Right lung (tissue), 5 donors: ENCODE data around the gene BIN2. TPM values are rescaled to one million over a fixed set of nuclear protein-coding genes. Genes with fewer than 3 reads are reported as not detected.

Source experiments
- polyA plus RNA-seq, 5 donors: library from polyadenylated mRNA; unstranded; fragments of 120-200 nt; gene quantifications; one replicate each; pipeline versions ENCODE4 v1.2.1 to v1.2.3, GENCODE V29; 2013; ENCODE audit warnings: inconsistent platforms in 1 of 5, low replicate concordance in 1 of 5; ENCODE audit not compliant: insufficient read length in 5 of 5, insufficient read depth in 1 of 5

The BIN2 gene
- polyA plus RNA-seq, 5 donors = 4.6 to 6.5 (median 6.1) TPM

Other genes with a start within 250 kb of the BIN2 start
- gene CSRNP2, start 240.6 kb downstream of the BIN2 start, polyA plus RNA-seq = 10 to 100 TPM; 29.2 to 36.2 (median 32.5) TPM
- gene TFCP2, start 151.0 kb downstream of the BIN2 start, polyA plus RNA-seq = 10 to 100 TPM; 48.3 to 54.9 (median 53.3) TPM
- 10 to 100 TPM in 4 of 5 donors, 1 to 10 TPM in 1; 8.5 to 17.4 (median 12.5) TPM for gene POU6F1, start 106.1 kb downstream of the BIN2 start, polyA plus RNA-seq
- 100 to 1,000 TPM; 197 to 236 (median 206) TPM for gene DAZAP2, start 85.3 kb downstream of the BIN2 start, polyA plus RNA-seq
- gene SMAGP, start 53.8 kb downstream of the BIN2 start, polyA plus RNA-seq = 10 to 100 TPM; 20.0 to 25.4 (median 20.8) TPM
- not detected for gene CELA1, start 22.5 kb upstream of the BIN2 start, polyA plus RNA-seq
- 1 to 10 TPM; 1.4 to 3.3 (median 2.0) TPM for gene GALNT6, start 67.2 kb upstream of the BIN2 start, polyA plus RNA-seq
- gene SLC4A8, start 100.7 kb upstream of the BIN2 start, polyA plus RNA-seq = 1 to 10 TPM; 1.1 to 2.9 (median 1.7) TPM